GM12878 (cell line): ENCODE results near the gene SLC49A4.

ENCODE experiments used
- ESRRA ChIP-seq: IDR thresholded peaks from 2 replicates; pipeline ENCODE4 v1.6.1; 2012; ENCODE audit warnings: mild to moderate bottlenecking, low read length, improper control_type of control experiment
- EZH2 ChIP-seq: IDR thresholded peaks from 2 replicates; pipeline ENCODE4 v1.6.1; 2012; ENCODE audit warnings: low read depth, mild to moderate bottlenecking, control low read depth, inconsistent platforms, low read length, borderline replicate concordance; ENCODE audit not compliant: control insufficient read depth
- FOS ChIP-seq: IDR thresholded peaks from 3 replicates; pipeline ENCODE4 v1.6.1; 2011; ENCODE audit warnings: borderline replicate concordance; ENCODE audit not compliant: insufficient read length; ENCODE audit errors: extremely low read depth
- NFXL1 ChIP-seq: fragments of 450-650 bp; IDR thresholded peaks from 2 replicates; pipeline ENCODE4 v1.6.1; 2017; ENCODE audit warnings: antibody characterized with exemption, mild to moderate bottlenecking, borderline replicate concordance
- POLR2AphosphoS5 ChIP-seq: IDR thresholded peaks from 2 replicates; pipeline ENCODE4 v1.6.1; 2011; ENCODE audit warnings: mild to moderate bottlenecking, low read length, inconsistent platforms
- RUNX3 ChIP-seq: IDR thresholded peaks from 2 replicates; pipeline ENCODE4 v1.6.1; 2012; ENCODE audit warnings: low read length, inconsistent platforms
- TAF1 ChIP-seq: IDR thresholded peaks from 2 replicates; pipeline ENCODE4 v1.6.1; 2011; ENCODE audit warnings: mild to moderate bottlenecking, low read depth, low read length, borderline replicate concordance
- TCF7 ChIP-seq: IDR thresholded peaks from 2 replicates; pipeline ENCODE4 v1.6.1; 2014; ENCODE audit warnings: antibody characterized with exemption, borderline replicate concordance
- TF ChIP-seq, protein P1 (sequence below), 3 experiments: IDR thresholded peaks in 2 of 3; conservative IDR thresholded peaks in 1 of 3; 2 replicates each; pipeline ENCODE4 v1.5.1; 2011; ENCODE audit warnings: low read depth in 3 of 3, low read length in 3 of 3, mild to moderate bottlenecking in 3 of 3, control low read depth in 2 of 3, moderate library complexity in 2 of 3, inconsistent platforms in 1 of 3, mixed read lengths in 1 of 3; ENCODE audit not compliant: control insufficient read depth in 2 of 3, insufficient read depth in 1 of 3; ENCODE audit errors: extremely low read depth in 1 of 3

DNA sequence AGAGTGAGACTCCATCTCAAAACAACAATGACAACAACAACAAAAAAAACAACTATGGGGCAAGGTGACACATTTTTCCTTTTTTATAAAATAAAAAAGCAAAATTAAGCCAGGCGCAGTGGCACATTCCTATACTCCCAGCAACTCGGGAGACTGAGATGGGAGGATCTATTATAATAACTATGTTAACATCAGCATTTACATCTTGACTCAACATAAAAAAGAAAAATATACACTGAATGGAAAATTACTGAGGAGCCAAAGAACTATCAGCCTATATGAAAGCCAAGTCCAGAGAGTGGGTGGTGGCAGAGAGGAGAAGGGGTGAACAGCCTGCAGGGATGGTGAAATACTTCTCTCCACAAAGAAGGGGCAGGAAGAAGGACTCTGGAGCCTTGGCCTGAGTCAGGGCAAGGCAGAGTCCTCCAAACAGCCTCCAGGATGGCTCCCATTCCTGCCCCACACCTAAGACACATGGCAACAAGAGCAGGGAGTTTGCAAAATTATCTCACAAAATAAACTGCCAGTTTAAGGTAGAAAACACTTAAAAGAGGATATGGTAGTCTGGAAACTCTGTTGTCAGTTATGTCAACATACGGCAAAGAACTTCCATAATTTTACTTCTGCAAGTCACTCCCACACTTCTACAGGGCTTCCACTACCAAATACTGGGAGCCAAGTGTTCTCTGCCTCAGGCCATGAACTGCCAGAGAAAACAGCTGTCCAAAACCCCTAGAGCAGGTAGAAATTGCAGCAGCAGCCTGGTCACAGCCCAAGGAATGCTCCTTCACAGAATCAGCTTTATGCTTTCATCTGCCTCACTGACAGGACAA is 27.1 kb upstream of the SLC49A4 start:
- TF ChIP-seq TCF7: no peak
- TF ChIP-seq TAF1: no peak
- TF ChIP-seq POLR2AphosphoS5: no peak
- TF ChIP-seq NFXL1: no peak
- TF ChIP-seq ESRRA: no peak
- TF ChIP-seq, protein P1, sequence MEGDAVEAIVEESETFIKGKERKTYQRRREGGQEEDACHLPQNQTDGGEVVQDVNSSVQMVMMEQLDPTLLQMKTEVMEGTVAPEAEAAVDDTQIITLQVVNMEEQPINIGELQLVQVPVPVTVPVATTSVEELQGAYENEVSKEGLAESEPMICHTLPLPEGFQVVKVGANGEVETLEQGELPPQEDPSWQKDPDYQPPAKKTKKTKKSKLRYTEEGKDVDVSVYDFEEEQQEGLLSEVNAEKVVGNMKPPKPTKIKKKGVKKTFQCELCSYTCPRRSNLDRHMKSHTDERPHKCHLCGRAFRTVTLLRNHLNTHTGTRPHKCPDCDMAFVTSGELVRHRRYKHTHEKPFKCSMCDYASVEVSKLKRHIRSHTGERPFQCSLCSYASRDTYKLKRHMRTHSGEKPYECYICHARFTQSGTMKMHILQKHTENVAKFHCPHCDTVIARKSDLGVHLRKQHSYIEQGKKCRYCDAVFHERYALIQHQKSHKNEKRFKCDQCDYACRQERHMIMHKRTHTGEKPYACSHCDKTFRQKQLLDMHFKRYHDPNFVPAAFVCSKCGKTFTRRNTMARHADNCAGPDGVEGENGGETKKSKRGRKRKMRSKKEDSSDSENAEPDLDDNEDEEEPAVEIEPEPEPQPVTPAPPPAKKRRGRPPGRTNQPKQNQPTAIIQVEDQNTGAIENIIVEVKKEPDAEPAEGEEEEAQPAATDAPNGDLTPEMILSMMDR (IDR thresholded peaks at IDR 0.05 in 2 of 3, conservative IDR thresholded peaks at IDR 0.05 in 1 of 3; ENCODE audit: control insufficient read depth in 2 of 3, extremely low read depth in 1 of 3, insufficient read depth in 1 of 3, low read depth in 3 of 3, low read length in 3 of 3): no peak
- TF ChIP-seq EZH2: no peak
- no peak for TF ChIP-seq RUNX3
- no peak for TF ChIP-seq FOS
